H1 (cell line): Measurements from ENCODE around the gene SEZ6L. TPM values are rescaled to one million over a fixed set of nuclear protein-coding genes. Genes with fewer than 3 reads are reported as not detected.
A peak's percentile ranks its signal among the peaks of the same experiment; 100 is the strongest.

Source experiments
- CTCF ChIA-PET: fragments of 300-600 bp; sonication (Branson Sonifier 250); formaldehyde crosslinking; loops from one replicate; lab custom pipeline; 2021; ENCODE audit not compliant: partially characterized antibody; lab: Charles Lee
- POLR2A ChIA-PET: fragments of 300-600 bp; sonication (Branson Sonifier 250); formaldehyde crosslinking; loops from one replicate; lab custom pipeline; 2021; ENCODE audit warnings: inconsistent platforms; ENCODE audit not compliant: partially characterized antibody; lab: Charles Lee
- DNase-seq, 2 experiments: peaks; one replicate each; pipeline versions ENCODE4 v3.0.0 to v3.0.0-alpha.2; 2010 to 2022; ENCODE audit warnings: low spot score in 2 of 2, low read depth in 1 of 2, mixed read lengths in 1 of 2
- FAIRE-seq: peaks from 2 replicates; lab custom pipeline; 2011; peaks lifted over from hg19 to GRCh38; lab: Jason Lieb, UNC
- H2AFZ ChIP-seq: 2 replicates; pipeline ENCODE4 v1.8.1; 2012; ENCODE audit warnings: low read length, inconsistent platforms
- H2AK5ac ChIP-seq: 2 replicates; pipeline ENCODE4 v1.6.1; 2013; ENCODE audit warnings: low read depth, low read length
- H2BK120ac ChIP-seq: replicated peaks from 2 replicates; pipeline ENCODE3; 2013; ENCODE audit warnings: low read depth, low read length, inconsistent platforms
- H2BK12ac ChIP-seq: 2 replicates; pipeline ENCODE4 v1.6.1; 2013; ENCODE audit warnings: low read depth, low read length
- H2BK15ac ChIP-seq: 2 replicates; pipeline ENCODE4 v1.6.1; 2013; ENCODE audit warnings: low read length
- H2BK20ac ChIP-seq: 2 replicates; pipeline ENCODE4 v1.6.1; 2013; ENCODE audit warnings: low read length
- H2BK5ac ChIP-seq: 2 replicates; pipeline ENCODE4 v1.6.1; 2013; ENCODE audit warnings: low read depth, low read length
- H3K14ac ChIP-seq: 2 replicates; pipeline ENCODE4 v1.6.1; 2013; ENCODE audit warnings: inconsistent platforms; ENCODE audit not compliant: insufficient read length
- H3K18ac ChIP-seq: 2 replicates; pipeline ENCODE4 v1.6.1; 2013; ENCODE audit warnings: low read length; ENCODE audit errors: extremely low read depth
- H3K23ac ChIP-seq: 2 replicates; pipeline ENCODE4 v1.6.1; 2013; ENCODE audit warnings: inconsistent platforms; ENCODE audit not compliant: insufficient read length
- H3K23me2 ChIP-seq: 2 replicates; pipeline ENCODE4 v1.6.1; 2013; ENCODE audit warnings: low read depth, low read length
- H3K27ac ChIP-seq: 2 replicates; pipeline ENCODE4 v1.6.1; 2011; ENCODE audit warnings: low read depth, low read length, inconsistent platforms
- H3K27me3 ChIP-seq, 4 experiments: replicated peaks in 1 of 4; 1 replicate in 1 of 4; 2 replicates in 3 of 4; pipeline versions ENCODE4 v1.6.1 to v1.8.1; 2011 to 2013; ENCODE audit warnings: low read length in 3 of 4, mild to moderate bottlenecking in 3 of 4, inconsistent platforms in 2 of 4, mixed read lengths in 2 of 4, moderate library complexity in 1 of 4; ENCODE audit not compliant: control insufficient read depth in 3 of 4, insufficient read depth in 3 of 4; ENCODE audit errors: extremely low read depth in 1 of 4
- H3K36me3 ChIP-seq, 4 experiments: 2 replicates each; pipeline versions ENCODE4 v1.6.1 to v1.8.1; 2011 to 2013; ENCODE audit warnings: mild to moderate bottlenecking in 4 of 4, low read length in 3 of 4, moderate library complexity in 2 of 4, control low read depth in 1 of 4, inconsistent platforms in 1 of 4; ENCODE audit not compliant: insufficient read depth in 4 of 4, control insufficient read depth in 2 of 4
- H3K4ac ChIP-seq: replicated peaks from 2 replicates; pipeline ENCODE3; 2013; ENCODE audit warnings: low read length, low read depth, mixed read lengths, inconsistent platforms; ENCODE audit not compliant: insufficient read length
- H3K4me1 ChIP-seq, 4 experiments: replicated peaks in 1 of 4; 1 replicate in 1 of 4; 2 replicates in 3 of 4; pipeline versions ENCODE4 v1.6.1 to v1.8.1; 2011 to 2013; ENCODE audit warnings: low read length in 3 of 4, inconsistent platforms in 2 of 4, mixed read lengths in 1 of 4; ENCODE audit not compliant: insufficient read depth in 4 of 4, control insufficient read depth in 3 of 4
- H3K4me2 ChIP-seq, 2 experiments: 2 replicates each; pipeline versions ENCODE4 v1.6.1 to v1.8.1; 2011 to 2013; ENCODE audit warnings: low read depth in 2 of 2, low read length in 2 of 2, control low read depth in 1 of 2, inconsistent platforms in 1 of 2, mild to moderate bottlenecking in 1 of 2; ENCODE audit not compliant: insufficient read depth in 1 of 2
- H3K4me3 ChIP-seq, 4 experiments: fragments of 200-600, 300-600 bp in 1 of 4; sonication (generic), shearing (Covaris generic), sonication (Bioruptor Twin) in 1 of 4; 2 replicates each; pipeline versions ENCODE4 v1.5.1 to v1.8.1; 2011 to 2016; ENCODE audit warnings: low read length in 4 of 4, low read depth in 3 of 4, control low read depth in 2 of 4, inconsistent platforms in 2 of 4, mild to moderate bottlenecking in 2 of 4, mixed read lengths in 1 of 4, moderate library complexity in 1 of 4; ENCODE audit not compliant: insufficient read depth in 2 of 4; ENCODE audit errors: extremely low read depth in 1 of 4
- H3K56ac ChIP-seq: replicated peaks from 2 replicates; pipeline ENCODE3; 2013; ENCODE audit warnings: low read depth, mild to moderate bottlenecking, mixed read lengths, low read length, inconsistent platforms; ENCODE audit not compliant: insufficient read length
- H3K79me1 ChIP-seq: 2 replicates; pipeline ENCODE4 v1.6.1; 2013; ENCODE audit warnings: low read depth, low read length, control low read depth
- H3K79me2 ChIP-seq, 2 experiments: 2 replicates each; pipeline versions ENCODE4 v1.6.1 to v1.8.1; 2012 to 2013; ENCODE audit warnings: low read length in 2 of 2, mild to moderate bottlenecking in 2 of 2, inconsistent platforms in 1 of 2; ENCODE audit not compliant: insufficient read depth in 2 of 2, control insufficient read depth in 1 of 2
- H3K9ac ChIP-seq, 4 experiments: replicated peaks in 1 of 4; 1 replicate in 1 of 4; 2 replicates in 3 of 4; pipeline versions ENCODE4 v1.6.1 to v1.8.1; 2011 to 2013; ENCODE audit warnings: low read depth in 3 of 4, low read length in 3 of 4, control low read depth in 2 of 4, mild to moderate bottlenecking in 2 of 4, moderate library complexity in 2 of 4, inconsistent platforms in 1 of 4; ENCODE audit errors: extremely low read depth in 1 of 4
- H3K9me3 ChIP-seq, 2 experiments: 2 replicates each; pipeline versions ENCODE4 v1.6.1 to v1.8.1; 2012 to 2013; ENCODE audit warnings: mild to moderate bottlenecking in 2 of 2, moderate library complexity in 2 of 2, control low read depth in 1 of 2, inconsistent platforms in 1 of 2, low read depth in 1 of 2, low read length in 1 of 2, mixed read lengths in 1 of 2; ENCODE audit not compliant: insufficient read depth in 2 of 2
- H4K20me1 ChIP-seq, 2 experiments: replicated peaks in 1 of 2; 2 replicates each; pipeline versions ENCODE3 to v1.8.1; 2011 to 2013; ENCODE audit warnings: inconsistent platforms in 2 of 2, low read length in 2 of 2, mild to moderate bottlenecking in 1 of 2; ENCODE audit not compliant: insufficient read depth in 2 of 2, control insufficient read depth in 1 of 2
- H4K5ac ChIP-seq: 2 replicates; pipeline ENCODE4 v1.6.1; 2013; ENCODE audit warnings: low read length, low read depth, mixed read lengths, inconsistent platforms; ENCODE audit not compliant: insufficient read length
- H4K8ac ChIP-seq: 2 replicates; pipeline ENCODE4 v1.8.0; 2013; ENCODE audit warnings: mild to moderate bottlenecking, moderate library complexity, low read length, inconsistent platforms; ENCODE audit not compliant: insufficient read depth; ENCODE audit errors: extremely low read depth
- H4K91ac ChIP-seq: replicated peaks from 2 replicates; pipeline ENCODE3; 2013; ENCODE audit warnings: low read length, mixed read lengths, inconsistent platforms; ENCODE audit not compliant: insufficient read length
- CHD1 ChIP-seq: IDR thresholded peaks from 2 replicates; pipeline ENCODE4 v1.6.1; 2012; ENCODE audit warnings: low read depth, low read length, improper control_type of control experiment
- RAD21 ChIP-seq, 2 experiments: IDR thresholded peaks in 1 of 2; conservative IDR thresholded peaks in 1 of 2; 2 replicates each; pipeline ENCODE4 v1.6.1; 2011; ENCODE audit warnings: low read depth in 2 of 2, low read length in 2 of 2, improper control_type of control experiment in 1 of 2, inconsistent platforms in 1 of 2, mild to moderate bottlenecking in 1 of 2, moderate library complexity in 1 of 2
- RBBP5 ChIP-seq: IDR thresholded peaks from 2 replicates; pipeline ENCODE4 v1.7.1; 2012; ENCODE audit warnings: low read depth, mild to moderate bottlenecking, inconsistent platforms, low read length, moderate library complexity, borderline replicate concordance
- TBP ChIP-seq: IDR thresholded peaks from 2 replicates; pipeline ENCODE4 v1.6.1; 2011; ENCODE audit warnings: low read depth, low read length, improper control_type of control experiment
- WGBS, 2 experiments: shearing (Covaris generic) in 1 of 2; methylation state at CpG; one replicate each; pipeline versions ENCODE4 v1.1.6 to v1.1.7; 2013 to 2015; ENCODE audit warnings: low lambda C conversion rate in 2 of 2, mixed read lengths in 2 of 2, inconsistent platforms in 1 of 2, low coverage in 1 of 2, missing lambda C conversion rate in 1 of 2; ENCODE audit not compliant: insufficient replicate concordance in 2 of 2, insufficient coverage in 1 of 2, insufficient read length in 1 of 2; ENCODE audit errors: extremely low coverage in 1 of 2, missing lambda C conversion rate in 1 of 2; 5-methylcytosine and 5-hydroxymethylcytosine counted together
- polyA plus RNA-seq, 7 experiments: library from polyadenylated mRNA; depleted of rRNA in 3 of 7; stranded (reverse) in 5 of 7; unstranded in 2 of 7; fragments of >200 nt in 5 of 7; fragments of 200-250 nt in 2 of 7; gene quantifications; 1 replicate in 5 of 7; 2 replicates in 1 of 7; 4 replicates in 1 of 7; pipeline versions ENCODE4 v1.2.1 to v1.2.3, GENCODE V29; 2011 to 2013; ENCODE audit warnings: missing spikeins in 2 of 7, mixed read lengths in 2 of 7
- total RNA-seq: library from RNA; stranded (reverse); fragmentation: NEBNext Ultra II Directional; extraction: Animal tissue kit (Norgen Biotek cat#: 25700); gene quantifications from 2 replicates; pipeline ENCODE4 v1.2.1, GENCODE V29; 2021
- TF ChIP-seq, protein P1 (sequence below), 3 experiments: IDR thresholded peaks; 1 replicate in 2 of 3; 2 replicates in 1 of 3; pipeline versions ENCODE4 v1.5.1 to v1.6.1; 2011; ENCODE audit warnings: low read length in 3 of 3, mild to moderate bottlenecking in 3 of 3, inconsistent platforms in 2 of 3, low read depth in 1 of 3, moderate library complexity in 1 of 3; ENCODE audit not compliant: insufficient read depth in 1 of 3; ENCODE audit errors: control extremely low read depth in 1 of 3

The SEZ6L gene
- total and polyA plus RNA-seq, 2 of the 8 experiments (the other 6 are each of a cell fraction or from before 2014, with no cell fraction given) = 0.06 to 0.33 TPM

DNA sequence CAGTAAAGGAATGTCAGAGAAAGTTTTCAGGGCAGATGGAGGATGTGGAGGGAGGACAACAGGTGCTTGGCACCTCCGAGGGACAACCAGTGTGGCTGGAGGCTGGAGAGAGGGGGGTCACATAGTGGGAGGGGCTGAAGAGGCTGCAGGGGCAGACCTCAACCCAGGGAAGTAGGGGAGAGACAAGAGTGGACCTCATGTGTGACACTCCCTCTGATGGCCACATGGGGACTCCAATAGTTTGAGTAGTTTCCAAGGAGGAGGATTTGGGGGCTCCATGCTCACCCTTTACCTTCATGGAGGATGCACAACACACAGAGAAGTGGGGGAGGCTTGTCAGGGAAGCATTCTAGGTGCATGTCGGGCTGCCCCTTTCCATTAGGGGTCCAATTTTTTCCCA lies 224.7 kb downstream of the SEZ6L start:
- no peak overlapping the region for H3K4me3 ChIP-seq
- H3K4me2 ChIP-seq = no peak overlapping the region
- no peaks in the 10 kb centered on the region for H3K27me3 ChIP-seq
- ChIA-PET CTCF (interaction anchor here (0.8 to 9.3 kb wide), 14 partner anchors 10 to 284 kb away, joined by 3 to 98 read pairs (median 6); no protein-coding TSS in a partner anchor), POLR2A (no interaction called here)
- no peak overlapping the region for H2BK120ac ChIP-seq
- no peak overlapping the region for H2BK5ac ChIP-seq
- H4K5ac ChIP-seq = no peak overlapping the region
- no peak overlapping the region for H3K27ac ChIP-seq
- H3K14ac ChIP-seq = no peak overlapping the region
- DNase-seq = peak in 1 of 2 experiments; percentile 45
- no peak overlapping the region for H4K91ac ChIP-seq
- H3K9me3 ChIP-seq = no peaks in the 10 kb centered on the region
- H2BK20ac ChIP-seq = no peak overlapping the region
- no peak overlapping the region for H3K9ac ChIP-seq
- no peak overlapping the region for H3K56ac ChIP-seq
- H2AK5ac ChIP-seq = no peak overlapping the region; the same call in 1 of the 2 replicates
- no peak overlapping the region for H4K8ac ChIP-seq
- H3K4me1 ChIP-seq = no peaks in the 10 kb centered on the region
- TF ChIP-seq, protein P1, sequence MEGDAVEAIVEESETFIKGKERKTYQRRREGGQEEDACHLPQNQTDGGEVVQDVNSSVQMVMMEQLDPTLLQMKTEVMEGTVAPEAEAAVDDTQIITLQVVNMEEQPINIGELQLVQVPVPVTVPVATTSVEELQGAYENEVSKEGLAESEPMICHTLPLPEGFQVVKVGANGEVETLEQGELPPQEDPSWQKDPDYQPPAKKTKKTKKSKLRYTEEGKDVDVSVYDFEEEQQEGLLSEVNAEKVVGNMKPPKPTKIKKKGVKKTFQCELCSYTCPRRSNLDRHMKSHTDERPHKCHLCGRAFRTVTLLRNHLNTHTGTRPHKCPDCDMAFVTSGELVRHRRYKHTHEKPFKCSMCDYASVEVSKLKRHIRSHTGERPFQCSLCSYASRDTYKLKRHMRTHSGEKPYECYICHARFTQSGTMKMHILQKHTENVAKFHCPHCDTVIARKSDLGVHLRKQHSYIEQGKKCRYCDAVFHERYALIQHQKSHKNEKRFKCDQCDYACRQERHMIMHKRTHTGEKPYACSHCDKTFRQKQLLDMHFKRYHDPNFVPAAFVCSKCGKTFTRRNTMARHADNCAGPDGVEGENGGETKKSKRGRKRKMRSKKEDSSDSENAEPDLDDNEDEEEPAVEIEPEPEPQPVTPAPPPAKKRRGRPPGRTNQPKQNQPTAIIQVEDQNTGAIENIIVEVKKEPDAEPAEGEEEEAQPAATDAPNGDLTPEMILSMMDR (IDR thresholded peaks at IDR 0.05; ENCODE audit: control extremely low read depth in 1 of 3, insufficient read depth in 1 of 3, low read depth in 1 of 3, low read length in 3 of 3) = peak; percentile 10 to 59 (median 36)
- TF ChIP-seq RAD21 (IDR thresholded peaks at IDR 0.05 in 1 of 2, conservative IDR thresholded peaks at IDR 0.05 in 1 of 2; ENCODE audit: low read depth in 2 of 2, low read length in 2 of 2) (peak in 1 of 2 experiments; percentile 37; a peak in 2 of 4 replicates), RBBP5 (no peak), TBP (no peak), CHD1 (no peak)
- no peaks in the 10 kb centered on the region for H3K36me3 ChIP-seq
- no peaks in the 10 kb centered on the region for H3K79me1 ChIP-seq
- H3K4ac ChIP-seq = no peak overlapping the region
- H2AFZ ChIP-seq = no peak overlapping the region
- no peak overlapping the region for H2BK12ac ChIP-seq
- FAIRE-seq = peak; percentile 63
- no peak overlapping the region for H2BK15ac ChIP-seq
- WGBS, 2 experiments = 86% methylated on average over 2 of the region's 2 CpGs; no CpG with 5 or more reads in 1 of the 2 experiments
- no peaks in the 10 kb centered on the region for H3K23me2 ChIP-seq
- H3K18ac ChIP-seq = no peak overlapping the region
- no peaks in the 10 kb centered on the region for H3K79me2 ChIP-seq
- no peak overlapping the region for H3K23ac ChIP-seq
- no peaks in the 10 kb centered on the region for H4K20me1 ChIP-seq
